HG02678 (cell line): Measurements from ENCODE around the gene FHOD1.

Experiments
- ATAC-seq: cut with Tn5 transposase; IDR thresholded peaks from one replicate; pipeline ENCODE4 v1.9.1; 2021; ENCODE audit warnings: mild to moderate bottlenecking, moderate library complexity; ENCODE audit not compliant: unreplicated experiment

Gene FHOD1

DNA sequence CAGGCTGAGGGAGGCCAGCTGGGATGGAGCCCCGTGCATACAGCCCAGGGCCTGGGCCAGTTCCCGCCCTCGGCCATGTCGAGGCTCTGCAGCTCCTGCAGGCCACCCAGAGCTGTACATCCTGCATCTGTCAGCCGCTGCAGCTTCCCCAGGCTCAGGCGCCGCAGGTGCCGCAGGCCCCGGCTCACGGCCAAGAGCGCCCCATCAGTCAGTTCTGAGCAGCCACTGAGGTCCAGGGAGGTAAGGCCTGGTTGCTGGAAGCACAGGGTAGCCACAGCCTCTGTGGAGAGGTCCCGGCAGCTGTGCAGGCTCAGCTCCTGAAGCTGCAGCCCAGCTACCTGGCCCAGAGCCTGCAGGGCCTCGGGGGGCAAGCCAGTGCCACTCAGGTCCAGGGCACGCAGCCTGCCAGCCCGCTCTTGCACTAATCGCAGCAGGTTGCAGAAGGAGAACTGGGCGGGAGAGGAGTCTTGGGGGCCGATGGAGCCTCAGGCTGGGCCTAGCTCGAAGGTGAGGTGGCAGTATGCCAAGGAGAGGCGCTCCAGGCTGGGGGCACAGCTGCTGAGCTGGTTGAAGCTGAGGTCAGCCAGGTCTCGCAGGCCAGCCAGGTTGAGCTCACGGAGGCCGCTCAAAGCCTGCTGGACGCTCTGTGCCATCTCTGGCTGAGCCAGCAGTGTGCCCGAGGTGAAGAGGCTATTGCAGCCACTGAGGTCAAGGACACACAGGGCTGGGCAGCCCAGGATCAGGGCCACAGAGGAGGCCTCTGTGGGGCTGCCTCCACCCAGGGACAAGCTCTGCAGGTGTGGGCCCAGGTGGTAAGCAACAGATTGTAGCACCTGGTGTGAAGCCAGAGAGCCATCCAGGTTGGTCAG is 37.0 kb downstream of the FHOD1 start:
- ATAC-seq, result no peak

GRCh38 chr16:67209565-67209964 is 37.7 kb downstream of the FHOD1 start:
- no peak for ATAC-seq

DNA sequence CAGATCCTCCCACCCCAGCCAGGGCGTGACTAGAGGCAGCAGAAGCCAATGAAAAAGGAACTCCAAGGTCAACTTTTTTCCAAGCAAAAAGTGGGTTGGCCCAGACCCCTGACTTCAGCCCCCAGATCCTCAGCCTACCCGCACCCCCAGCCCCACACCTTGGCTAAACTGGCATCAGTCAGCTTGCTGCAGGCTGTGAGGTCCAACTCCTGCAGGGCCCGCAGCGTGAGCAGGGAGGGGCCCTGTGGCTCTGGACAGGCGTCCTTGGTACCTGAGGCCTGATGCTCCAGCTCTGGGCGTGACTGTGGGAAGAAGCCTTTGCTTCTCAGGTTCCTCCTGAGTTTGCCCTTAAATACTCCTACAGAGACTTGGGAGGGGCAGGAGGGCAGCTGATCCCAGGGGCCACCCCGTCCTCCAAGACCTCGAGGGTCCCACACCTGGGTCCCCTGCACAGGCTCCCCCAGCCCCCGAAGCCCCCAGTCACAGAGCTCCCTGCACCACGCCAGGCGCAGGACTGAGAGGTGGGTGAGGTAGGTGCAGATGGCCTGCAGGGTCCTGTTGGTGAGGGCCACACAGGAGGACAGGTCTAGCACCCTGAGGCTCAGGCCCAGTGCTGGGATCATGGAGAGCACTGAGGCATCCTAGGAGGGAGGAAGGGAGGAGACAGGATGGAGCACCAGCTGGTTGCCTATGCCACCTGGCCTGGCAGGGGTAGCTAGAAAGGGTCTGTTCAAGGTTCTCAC is 39.0 kb downstream of the FHOD1 start:
- no peak for ATAC-seq

DNA sequence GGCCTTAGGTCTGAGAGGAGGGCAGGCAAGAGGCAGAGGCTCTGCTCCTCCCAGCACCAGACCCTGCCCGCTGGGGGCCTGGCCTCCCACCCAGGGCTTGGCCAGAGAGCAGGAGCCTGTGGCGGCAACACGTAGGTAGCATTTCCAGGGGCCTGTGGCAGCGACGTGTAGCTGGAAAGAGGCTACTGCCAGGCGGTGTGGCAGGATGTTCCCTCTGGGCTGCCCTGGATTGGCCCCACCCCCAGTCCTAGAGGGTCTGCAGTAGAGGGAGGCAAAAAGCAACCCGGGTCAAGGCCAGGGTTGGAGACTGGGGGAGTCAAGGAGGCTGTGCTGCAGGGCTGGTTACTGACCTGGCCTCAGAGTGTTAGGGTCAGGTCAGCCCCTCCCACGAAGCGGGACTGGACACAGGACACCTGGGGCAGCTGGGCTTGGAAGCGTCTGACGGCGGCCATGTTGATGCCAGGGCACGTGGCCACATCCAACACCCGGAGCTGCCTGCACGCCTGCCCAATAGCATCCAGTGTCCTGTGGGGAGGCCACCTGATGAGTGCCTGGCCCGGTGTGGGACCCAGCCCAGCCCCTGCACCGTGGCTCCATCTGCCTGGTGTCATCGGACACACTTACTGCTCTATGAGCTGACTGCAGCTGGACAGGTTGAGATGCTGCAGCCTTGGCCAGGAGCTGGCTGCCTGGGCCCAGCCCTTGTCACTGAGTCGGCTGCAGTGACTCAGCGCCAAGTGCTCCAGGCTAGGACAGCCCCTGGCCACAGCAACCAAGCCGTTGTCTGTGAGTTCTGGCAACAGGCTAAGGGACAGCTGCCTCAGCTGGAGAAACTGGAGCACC is 39.8 kb downstream of the FHOD1 start:
- ATAC-seq, result no peak

GRCh38 chr16:67206838-67207248 is 40.4 kb downstream of the FHOD1 start:
- ATAC-seq, result no peak

DNA sequence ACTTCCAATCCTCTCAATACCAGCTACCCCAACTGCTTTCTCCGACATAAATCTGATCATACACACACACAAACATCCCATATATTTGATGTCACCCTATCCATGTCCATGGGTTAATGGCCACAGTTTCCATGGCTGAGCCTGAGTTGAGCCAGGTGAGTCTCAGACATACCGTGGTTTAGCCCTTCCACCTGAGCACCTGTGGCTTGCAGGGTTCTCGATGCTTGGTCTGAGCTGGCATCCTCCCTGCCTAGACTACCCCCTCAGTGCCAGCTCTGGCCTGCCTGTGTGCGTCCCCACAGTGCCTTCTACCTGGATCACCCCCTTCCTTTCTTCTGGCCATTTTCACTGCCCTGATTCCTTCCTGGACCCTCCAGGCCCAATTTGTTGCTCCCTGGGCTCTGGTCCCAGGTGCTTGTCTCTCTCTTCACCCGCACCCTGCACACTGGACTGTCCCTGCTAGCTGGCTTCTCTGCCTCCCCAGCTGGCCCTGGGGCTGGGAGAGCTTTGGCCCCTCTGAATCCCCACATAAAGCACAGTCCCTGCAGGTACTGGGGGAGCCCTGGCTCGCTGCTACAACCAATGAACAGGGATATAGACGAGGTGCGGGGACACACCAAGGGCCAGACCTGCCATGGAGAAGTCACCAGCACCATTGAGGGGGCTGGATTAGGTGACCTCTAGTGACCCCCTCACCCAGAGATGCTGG is 41.0 kb downstream of the FHOD1 start:
- no peak for ATAC-seq

DNA sequence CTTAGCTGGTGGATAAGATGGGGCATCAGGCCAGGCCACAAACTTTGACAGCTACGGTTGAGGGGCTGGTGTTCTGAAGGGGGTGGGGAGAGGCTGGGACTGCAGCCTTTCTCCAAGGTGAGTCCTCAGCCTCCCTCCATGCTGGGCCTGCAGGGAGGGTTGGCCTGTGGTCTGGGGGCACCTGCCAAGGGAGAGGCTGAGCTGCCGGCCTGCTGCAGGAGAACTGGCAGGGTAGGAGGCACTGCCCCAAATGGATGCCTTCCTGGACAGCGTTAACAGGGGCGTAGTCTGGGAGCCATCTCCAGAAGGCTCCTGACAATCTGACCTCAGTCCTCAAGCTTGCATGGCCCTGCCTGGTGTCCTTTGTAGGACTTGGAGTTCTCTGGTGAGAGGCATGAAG is 43.2 kb downstream of the FHOD1 start:
- no peak for ATAC-seq

- no peak for ATAC-seq
Observed at GRCh38 chr16:67202956-67203493, 44.3 kb downstream of the FHOD1 start.

- ATAC-seq, result no peak
Observed at GRCh38 chr16:67202426-67202825, 44.9 kb downstream of the FHOD1 start.

GRCh38 chr16:67201411-67202345 is 45.6 kb downstream of the FHOD1 start:
- no peak for ATAC-seq

GRCh38 chr16:67200491-67200890 is 46.8 kb downstream of the FHOD1 start:
- ATAC-seq, result no peak

DNA sequence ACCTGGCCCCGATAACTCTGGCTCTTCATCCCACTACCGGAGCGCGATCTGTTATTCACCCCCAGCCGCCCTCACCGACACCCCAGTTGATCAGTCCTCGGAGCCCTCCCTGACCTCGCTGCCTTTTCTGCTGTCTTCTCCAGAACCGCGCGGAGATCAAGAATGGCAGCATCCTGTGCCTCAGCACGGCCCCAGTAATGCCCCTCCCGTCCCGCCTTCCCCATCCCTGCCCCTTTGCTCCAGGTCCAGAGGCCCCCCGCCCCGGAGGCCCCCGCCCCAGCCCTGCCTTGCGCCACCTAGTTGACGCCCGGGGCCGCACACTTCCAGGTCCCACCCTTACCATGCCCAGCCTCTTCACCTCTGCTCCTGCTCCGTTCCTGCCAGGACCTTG is 47.5 kb downstream of the FHOD1 start:
- no peak for ATAC-seq

DNA sequence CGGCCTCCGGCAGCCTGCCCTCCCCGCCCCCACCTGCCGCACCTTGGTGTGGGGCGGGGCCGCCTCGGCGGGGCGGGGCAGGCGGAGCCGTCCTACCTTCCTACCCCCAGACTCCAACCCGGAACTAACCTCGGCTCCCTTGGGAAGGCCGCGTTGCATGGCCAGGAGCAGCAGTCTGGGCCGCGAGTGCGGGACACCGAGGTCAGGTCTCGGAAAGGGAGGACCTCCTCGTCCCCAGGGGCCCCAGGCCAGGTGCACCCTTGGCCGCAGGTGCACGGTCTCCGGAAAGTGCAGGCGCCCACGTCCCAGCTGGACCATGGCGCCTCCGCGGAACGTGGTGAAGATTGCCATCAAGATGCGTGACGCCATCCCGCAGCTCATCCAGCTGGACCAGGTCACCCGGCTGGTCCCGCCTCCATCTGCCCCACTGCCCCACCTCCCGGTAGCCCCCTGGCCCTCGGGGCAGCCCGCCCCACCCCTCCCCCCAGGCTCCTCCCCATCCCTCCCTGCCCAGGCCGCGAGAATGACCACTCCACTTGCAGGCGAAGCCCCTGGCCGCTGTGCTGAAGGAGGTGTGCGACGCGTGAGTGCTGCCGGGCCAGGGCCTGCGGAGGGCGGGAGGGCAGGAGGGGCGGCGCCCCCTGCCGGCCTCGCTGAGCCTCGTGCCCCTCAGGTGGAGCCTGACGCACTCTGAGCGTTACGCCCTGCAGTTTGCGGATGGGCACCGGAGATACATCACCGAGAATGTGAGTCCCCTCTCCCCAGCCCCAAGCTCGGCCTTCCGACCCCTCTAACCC is 48.1 kb downstream of the FHOD1 start, which contains the start of gene ELMO3:
TSS of gene ELMO3 (plus strand) at position 121 of the 797 bp plus-strand sequence. CDS start at position 317, 196 bp downstream.
- ATAC-seq, result no peak

GRCh38 chr16:67198238-67198734 is 49.0 kb downstream of the FHOD1 start:
- ATAC-seq, result no peak

DNA sequence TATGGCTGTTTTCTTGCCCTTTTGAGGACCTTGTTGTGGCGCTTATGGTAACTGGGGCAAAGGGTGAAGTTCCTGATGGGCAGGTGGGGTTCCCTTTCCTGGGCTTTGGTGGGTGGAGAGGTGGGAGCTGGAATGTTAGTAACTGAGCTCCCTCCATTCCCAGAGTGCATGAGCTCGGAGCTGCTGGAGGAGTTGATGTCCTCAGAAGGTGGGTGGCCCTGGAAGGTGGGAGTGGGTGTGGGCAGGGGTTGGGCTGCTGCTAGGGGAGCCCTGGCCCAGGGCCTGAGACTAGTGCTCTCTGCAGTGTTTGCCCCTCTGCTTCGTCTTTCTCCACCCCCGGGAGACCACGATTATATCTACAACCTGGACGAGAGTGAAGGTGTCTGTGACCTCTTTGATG is 49.6 kb downstream of the FHOD1 start:
- no peak for ATAC-seq

- no peak for ATAC-seq
Observed at GRCh38 chr16:67196881-67197280, 50.4 kb downstream of the FHOD1 start.

- no peak for ATAC-seq
Observed at GRCh38 chr16:67195676-67196075, 51.6 kb downstream of the FHOD1 start.

GRCh38 chr16:67194260-67194659 is 53.0 kb downstream of the FHOD1 start:
- ATAC-seq, result no peak
